ENCODE measurements around the gene PCED1B.

Gene PCED1B

DNA sequence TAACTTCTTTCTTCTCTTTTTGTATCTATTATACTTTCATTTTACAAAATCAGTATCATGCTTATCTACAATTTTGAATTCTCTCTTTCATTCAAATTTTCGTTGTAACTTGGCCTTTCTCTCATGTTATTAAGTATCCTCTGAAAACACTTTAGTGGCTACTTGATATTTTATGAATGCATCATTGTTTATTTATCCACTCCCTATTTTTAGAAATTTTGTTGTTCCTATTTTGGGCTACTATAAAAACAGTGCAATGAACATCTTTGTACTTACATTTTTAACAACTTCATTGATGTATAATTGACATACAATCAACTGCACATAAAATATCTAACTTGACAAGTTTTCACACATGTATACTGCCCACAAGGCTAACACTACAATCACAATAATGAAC lies 44.3 kb downstream of the PCED1B start:
- H3K4me3 ChIP-seq (ENCODE audit: low read depth, low read length), result no peak overlapping the region
- TF ChIP-seq, protein P1, sequence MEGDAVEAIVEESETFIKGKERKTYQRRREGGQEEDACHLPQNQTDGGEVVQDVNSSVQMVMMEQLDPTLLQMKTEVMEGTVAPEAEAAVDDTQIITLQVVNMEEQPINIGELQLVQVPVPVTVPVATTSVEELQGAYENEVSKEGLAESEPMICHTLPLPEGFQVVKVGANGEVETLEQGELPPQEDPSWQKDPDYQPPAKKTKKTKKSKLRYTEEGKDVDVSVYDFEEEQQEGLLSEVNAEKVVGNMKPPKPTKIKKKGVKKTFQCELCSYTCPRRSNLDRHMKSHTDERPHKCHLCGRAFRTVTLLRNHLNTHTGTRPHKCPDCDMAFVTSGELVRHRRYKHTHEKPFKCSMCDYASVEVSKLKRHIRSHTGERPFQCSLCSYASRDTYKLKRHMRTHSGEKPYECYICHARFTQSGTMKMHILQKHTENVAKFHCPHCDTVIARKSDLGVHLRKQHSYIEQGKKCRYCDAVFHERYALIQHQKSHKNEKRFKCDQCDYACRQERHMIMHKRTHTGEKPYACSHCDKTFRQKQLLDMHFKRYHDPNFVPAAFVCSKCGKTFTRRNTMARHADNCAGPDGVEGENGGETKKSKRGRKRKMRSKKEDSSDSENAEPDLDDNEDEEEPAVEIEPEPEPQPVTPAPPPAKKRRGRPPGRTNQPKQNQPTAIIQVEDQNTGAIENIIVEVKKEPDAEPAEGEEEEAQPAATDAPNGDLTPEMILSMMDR (IDR thresholded peaks at IDR 0.05; ENCODE audit: borderline replicate concordance, insufficient read depth, low read depth, low read length), result no peak

DNA sequence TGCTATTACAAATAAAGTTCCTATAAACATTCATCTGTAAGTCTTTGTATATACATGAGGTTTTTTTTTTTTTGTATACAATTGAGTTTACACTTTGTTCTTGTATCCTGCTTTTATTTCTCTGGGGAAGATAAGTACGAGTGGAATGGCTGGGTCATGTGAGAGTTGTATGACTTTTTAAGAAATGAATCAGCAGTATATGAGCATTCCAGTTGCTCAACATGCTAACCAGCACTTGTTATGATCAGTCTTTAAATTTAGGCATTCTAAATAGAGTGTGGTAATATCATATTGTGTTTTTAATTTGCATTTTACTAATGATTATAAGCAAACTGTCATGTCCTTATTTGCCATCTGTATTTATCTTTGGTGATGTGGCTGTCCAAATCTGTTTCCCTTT lies 45.0 kb downstream of the PCED1B start:
- no peak overlapping the region for H3K4me3 ChIP-seq (ENCODE audit: low read depth, low read length)
- TF ChIP-seq, protein P1 (IDR thresholded peaks at IDR 0.05; ENCODE audit: borderline replicate concordance, insufficient read depth, low read depth, low read length), result no peak

DNA sequence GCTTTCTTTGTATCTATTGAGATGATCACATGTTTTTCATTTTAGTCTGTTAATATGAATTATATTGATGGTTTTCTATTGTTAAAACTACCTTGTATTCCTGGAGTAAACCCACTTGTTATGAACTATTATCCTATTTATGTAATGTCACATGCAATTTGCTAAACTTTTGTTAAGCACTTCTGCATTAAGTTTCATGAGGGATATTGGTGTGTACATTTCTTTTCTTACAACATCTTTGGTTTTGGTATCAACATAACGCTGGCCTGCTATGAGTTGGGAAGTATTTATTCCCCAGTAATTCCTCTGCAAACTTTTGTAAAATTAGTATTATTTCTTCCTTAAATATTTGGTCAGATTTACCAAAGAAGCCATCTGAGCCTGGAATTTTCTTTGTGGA lies 46.8 kb downstream of the PCED1B start:
- H3K4me3 ChIP-seq (ENCODE audit: low read depth, low read length), result no peak overlapping the region
- TF ChIP-seq, protein P1 (IDR thresholded peaks at IDR 0.05; ENCODE audit: borderline replicate concordance, insufficient read depth, low read depth, low read length), result no peak

DNA sequence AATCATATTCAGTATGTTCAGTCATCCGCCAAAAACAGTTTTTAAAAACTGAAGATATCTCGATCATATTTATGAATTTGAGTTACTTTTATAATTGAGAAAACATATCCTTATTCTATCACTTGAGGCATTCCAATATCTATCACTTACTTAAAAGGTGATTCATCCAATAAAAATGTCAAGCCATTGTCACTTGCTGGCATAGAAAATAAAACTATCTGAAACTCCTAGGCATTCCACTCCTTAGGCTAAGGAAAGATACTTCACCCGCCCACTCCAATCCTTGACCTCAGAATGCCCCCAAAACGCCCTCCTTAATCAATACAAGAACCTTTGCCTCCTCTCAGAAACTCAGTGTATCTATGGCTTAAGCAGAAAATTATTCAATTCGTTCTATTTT lies 51.6 kb downstream of the PCED1B start:
- H3K4me3 ChIP-seq (ENCODE audit: low read depth, low read length), result no peak overlapping the region
- TF ChIP-seq, protein P1 (IDR thresholded peaks at IDR 0.05; ENCODE audit: borderline replicate concordance, insufficient read depth, low read depth, low read length), result no peak

DNA sequence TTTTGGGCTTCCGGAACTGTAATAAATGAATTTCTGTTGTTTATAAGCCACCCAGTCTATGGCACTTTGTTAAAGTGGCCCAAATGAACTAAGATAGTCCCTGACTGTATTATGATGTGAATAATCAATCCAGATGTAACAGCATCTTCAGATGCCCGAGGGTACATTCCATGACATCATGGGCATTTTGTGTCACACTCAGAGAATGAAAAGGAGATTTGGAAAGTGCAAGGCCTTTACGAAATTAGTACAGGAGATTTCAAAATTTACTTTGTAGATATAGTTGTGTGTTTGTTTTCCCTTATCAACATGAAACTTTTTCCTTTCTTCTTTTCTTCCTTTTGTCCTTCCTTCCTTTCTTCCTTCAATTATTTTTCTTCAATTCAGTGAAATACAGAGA lies 54.6 kb downstream of the PCED1B start:
- TF ChIP-seq, protein P1 (IDR thresholded peaks at IDR 0.05; ENCODE audit: borderline replicate concordance, insufficient read depth, low read depth, low read length), result no peak
- H3K4me3 ChIP-seq (ENCODE audit: low read depth, low read length), result no peak overlapping the region

DNA sequence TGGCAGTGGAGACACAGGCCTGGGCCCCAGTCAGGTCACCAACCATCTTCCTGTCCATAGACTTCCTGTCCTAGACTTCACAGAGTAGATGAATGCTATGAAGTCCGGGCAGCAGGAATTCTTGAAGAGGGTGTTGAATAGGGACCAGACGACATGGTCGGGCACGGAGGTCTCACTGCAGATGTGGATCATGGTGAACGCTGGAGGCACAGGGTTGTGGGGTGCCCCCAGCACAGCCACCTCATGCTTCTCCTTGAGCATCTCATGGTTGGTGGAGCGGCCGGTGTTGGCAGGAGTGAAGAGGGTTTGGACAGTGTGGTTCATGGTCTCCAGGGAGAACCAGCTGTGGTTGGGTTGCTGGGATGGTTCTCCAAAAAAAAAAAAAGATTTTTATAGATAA lies 56.2 kb downstream of the PCED1B start:
- no peak overlapping the region for H3K4me3 ChIP-seq (ENCODE audit: low read depth, low read length)
- TF ChIP-seq, protein P1 (IDR thresholded peaks at IDR 0.05; ENCODE audit: borderline replicate concordance, insufficient read depth, low read depth, low read length), result no peak

DNA sequence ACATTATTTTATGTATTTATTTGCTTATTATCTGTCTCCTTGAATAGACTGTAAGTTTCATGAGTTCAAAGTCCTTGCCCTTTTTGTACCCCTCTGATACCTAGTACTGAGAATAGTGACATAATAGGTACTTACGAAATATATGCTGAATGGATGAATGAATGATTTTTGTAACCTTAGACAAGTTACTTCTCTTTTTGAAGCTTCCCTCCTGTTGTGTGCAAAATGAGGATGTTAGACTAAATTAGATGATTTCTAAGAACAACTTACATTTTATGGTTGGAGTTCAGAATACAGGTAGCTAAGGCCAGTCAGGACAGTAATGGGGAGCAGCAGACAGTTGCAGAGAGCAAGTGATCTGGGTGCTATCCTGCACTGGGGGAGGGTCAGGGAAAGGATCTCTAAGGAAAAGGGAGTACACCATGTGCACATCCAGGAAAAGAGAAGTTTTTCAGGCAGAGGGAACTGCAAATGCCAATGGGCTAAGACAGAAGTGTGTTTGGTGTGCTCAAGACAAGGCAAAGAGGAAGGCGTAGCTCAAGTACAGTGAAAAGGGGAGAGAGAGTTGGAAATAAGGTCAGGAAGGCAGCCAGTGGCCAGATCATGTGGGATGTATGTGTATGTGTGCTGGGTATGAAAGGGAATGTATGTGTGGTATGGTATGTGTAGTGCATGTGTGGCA lies 59.7 kb downstream of the PCED1B start:
- TF ChIP-seq, protein P1 (IDR thresholded peaks at IDR 0.05; ENCODE audit: borderline replicate concordance, insufficient read depth, low read depth, low read length), result no peak
- no peak overlapping the region for H3K4me3 ChIP-seq (ENCODE audit: low read depth, low read length)

Measured in GM12875 (cell line).